HG02943 (cell line): Measurements from ENCODE around the gene DDB1.
"Not testable (repeated sequence)": the region's sequence is repeated elsewhere in the genome, so short reads cannot be mapped to it uniquely, and the experiment has no call there.

Experiments
- ATAC-seq: cut with Tn5 transposase; IDR thresholded peaks from one replicate; pipeline ENCODE4 v1.9.1; 2021; ENCODE audit warnings: mild to moderate bottlenecking, low read depth, moderate library complexity; ENCODE audit not compliant: unreplicated experiment

Gene DDB1

DNA sequence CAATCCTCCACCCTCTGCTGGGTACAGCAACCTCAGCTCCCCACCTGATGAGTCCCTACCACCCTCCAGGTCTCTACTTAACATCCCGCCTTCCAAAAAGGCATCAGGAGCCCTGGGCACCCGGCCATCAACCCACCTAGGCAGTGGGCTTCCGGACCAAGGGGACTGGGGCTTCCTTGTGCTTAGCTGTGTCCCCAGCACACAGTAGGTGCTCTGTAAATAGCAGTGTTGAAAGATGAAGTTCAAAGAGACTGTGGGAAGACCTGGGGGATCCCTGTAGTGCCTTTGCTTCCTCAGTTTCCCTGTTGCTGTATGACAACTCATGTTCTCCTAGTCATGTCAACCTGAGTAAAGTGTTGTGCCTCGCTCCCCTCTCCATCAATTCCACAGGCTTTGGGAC lies 58.8 kb downstream of the DDB1 start:
- no peak for ATAC-seq

GRCh38 chr11:61273178-61274078 lies 59.5 kb downstream of the DDB1 start:
- no peak for ATAC-seq

- ATAC-seq: no peak
These were observed 60.2 kb downstream of the DDB1 start for GRCh38 chr11:61272731-61273130.

DNA sequence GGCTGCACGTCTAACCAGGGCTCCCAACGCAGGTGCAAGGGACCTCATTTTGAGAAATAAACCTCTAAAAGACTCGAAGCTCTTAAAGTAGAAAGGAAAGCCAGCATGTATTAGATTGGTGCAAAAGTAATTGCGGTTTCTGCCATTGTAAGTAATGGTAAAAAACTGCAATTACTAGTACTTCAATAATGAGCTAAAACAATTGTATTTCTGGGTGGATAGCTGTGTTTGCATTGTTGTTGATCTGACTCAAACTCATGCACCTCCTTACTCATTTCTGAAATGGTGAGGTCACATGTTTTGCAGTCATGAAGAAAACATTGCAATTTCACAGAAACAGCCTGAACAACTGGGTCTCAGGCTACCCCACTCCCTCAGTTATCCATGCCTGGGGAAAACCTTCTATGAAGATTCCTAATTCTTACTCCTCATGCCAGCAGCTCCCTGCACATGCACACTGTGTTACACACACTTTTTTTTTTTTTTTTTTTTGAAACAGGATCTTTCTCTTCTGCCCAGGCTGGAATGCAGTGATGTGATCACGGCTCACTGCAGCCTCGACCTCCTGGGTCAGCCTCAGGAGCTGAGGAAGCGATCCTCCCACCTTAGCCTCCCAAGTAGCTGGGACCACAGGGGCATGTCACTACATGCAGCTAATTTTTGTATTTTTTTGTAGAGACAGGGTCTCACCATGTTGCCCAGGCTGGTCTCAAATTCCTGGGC lies 62.4 kb downstream of the DDB1 start:
- no peak for ATAC-seq

DNA sequence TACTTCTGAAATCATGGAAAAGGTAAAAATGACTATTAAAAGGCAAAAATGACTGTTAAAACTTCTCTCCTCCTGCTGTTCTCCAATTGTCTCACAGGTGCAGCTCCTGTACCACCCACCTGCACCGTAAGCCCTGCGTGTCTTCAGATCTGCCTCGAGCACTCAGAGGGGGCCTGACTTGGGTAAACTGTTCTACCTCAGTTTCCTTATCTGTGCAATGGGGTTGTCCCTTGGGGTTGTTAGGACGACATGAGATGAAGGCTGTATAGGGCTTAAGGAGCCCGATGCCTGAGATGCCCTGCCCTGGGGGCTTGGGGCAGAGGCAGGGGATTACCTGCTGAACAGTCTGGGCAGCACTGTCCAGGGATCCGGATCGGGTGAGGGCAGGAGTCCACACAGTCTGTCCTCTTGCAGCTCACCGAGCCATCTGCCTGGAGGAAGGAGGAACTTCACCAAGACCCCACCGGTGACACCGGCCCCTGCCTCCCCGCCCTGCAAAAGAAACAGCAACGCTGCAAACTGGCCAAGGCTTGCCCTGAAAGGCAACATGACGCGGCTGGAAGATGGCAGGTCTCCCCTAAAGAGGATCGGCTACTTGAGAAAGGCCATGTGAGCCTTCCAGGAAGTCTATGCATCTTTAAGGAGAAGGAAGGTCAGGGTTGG lies 64.2 kb downstream of the DDB1 start:
- no peak for ATAC-seq

- ATAC-seq: no peak
These were observed 65.5 kb downstream of the DDB1 start for GRCh38 chr11:61267437-61267841.

GRCh38 chr11:61266602-61267001 lies 66.3 kb downstream of the DDB1 start:
- no peak for ATAC-seq

DNA sequence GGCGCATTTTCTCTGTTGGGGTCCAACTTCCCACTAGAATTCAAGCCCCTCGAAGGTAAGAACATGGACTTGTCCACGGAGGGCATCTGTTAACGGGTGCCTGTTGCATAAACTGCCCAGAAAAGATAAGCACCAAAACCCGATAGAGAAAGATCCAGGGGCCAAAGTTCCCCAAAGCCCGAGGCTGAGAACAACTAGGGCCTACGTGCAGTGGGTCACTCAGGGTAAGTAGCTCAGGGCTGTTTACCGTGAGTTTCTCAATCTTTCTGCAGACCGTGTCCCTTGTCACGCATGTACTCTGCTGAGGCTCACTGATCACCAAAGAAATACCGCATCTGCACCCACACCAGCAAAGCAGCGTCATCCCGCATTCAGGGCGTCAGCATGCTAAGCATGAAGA lies 67.5 kb downstream of the DDB1 start:
- no peak for ATAC-seq

- ATAC-seq: no peak
These were observed 68.1 kb downstream of the DDB1 start for GRCh38 chr11:61264795-61265194.

GRCh38 chr11:61264371-61264770 lies 68.5 kb downstream of the DDB1 start:
- ATAC-seq: no peak

GRCh38 chr11:61259363-61259762 lies 73.5 kb downstream of the DDB1 start:
- ATAC-seq: no peak

GRCh38 chr11:61258546-61258945 lies 74.4 kb downstream of the DDB1 start:
- no peak for ATAC-seq

DNA sequence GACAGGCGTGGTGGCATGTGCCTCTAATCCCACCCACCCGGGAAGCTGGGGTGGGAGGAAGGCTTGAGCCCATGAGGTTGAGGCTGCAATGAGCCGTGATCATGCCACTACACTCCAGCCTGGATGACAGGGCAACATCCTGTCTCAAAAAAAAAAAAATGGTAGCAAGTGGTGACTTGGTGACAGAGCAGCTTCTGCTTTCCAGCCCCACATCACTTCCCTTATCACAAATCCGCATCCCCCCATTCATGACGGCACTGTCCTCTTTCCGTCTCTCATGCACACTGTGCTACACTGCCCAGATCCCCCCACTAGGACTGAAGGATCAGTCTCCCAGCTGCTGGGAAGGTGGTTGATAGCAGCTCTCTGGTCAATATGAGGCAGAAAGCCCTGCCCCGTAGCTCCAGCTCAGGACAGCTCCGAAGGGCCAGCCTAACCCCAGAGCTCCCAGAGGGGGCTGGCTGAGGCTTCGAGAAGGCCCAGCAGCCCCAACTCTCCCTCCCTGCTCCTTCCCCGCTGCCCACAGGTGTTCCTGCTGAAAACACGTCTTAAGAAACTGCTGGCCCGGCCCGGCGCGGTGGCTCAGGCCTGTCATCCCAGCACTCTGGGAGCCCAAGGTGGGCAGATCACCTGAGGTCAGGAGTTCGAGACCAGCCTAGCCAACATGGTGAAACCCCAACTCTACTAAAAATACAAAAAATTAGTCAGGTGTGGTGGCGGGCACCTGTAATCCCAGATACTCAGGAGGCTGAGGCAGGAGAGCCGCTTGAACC lies 76.0 kb downstream of the DDB1 start:
- no peak for ATAC-seq

- ATAC-seq: no peak
These were observed 78.4 kb downstream of the DDB1 start for GRCh38 chr11:61254403-61255025.

- ATAC-seq: not testable (repeated sequence)
These were observed 80.6 kb downstream of the DDB1 start for GRCh38 chr11:61252332-61252731.

DNA sequence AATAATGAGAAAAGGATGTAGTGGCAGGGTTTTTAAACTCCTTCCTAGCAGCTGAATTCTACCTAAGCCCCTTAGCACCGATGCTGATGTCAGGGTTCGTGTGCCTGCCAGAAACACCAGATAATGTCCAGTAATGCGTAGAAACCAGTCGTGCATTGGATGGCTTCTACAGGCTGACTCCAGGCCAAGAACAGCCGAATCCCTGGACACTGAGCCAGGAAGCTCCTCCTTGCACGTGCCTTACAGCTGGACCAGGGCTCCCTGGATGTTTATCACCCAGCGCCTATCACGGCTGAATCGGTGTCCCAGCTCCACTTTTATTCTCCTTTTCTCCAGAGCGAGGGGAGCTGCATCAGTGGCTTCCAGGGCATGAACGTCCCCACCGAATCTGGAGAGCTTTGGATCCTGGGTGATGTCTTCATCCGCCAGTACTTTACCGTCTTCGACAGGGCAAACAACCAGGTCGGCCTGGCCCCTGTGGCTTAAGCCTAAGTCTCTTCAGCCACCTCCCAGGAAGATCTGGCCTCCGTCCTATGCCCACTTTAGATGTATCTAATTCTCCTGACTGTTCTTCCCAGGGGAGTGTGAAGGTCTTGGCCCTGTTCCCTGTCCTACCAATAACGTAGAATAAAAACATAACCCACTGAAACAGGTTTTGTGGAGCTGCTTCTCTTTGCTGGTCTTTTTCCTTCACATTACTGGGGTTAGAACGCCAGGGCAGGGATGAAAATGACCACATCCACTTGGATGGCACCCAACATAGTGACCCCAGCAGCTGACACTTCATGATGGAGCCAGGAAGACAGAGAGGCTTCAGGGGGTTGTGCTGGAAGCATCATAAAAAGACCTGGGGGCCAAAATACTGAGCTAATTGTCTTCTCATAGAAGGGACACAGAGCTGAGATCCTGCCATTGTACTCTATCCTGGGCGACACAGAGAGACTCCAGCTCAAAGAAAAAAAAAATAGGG lies 81.8 kb downstream of the DDB1 start:
- not testable (repeated sequence) for ATAC-seq
